ENCODE data around the gene ME3. TPM values are rescaled to one million over a fixed set of nuclear protein-coding genes. Genes with fewer than 3 reads are reported as not detected.
A peak's percentile ranks its signal among the peaks of the same experiment; 100 is the strongest.

ME3 gene
- total RNA-seq, 1 donor from 2014 or later, result 16.7 TPM

GRCh38 chr11:86489442-86489841, 183.0 kb downstream of the ME3 start:
- no peak overlapping the region for H3K9ac ChIP-seq (ENCODE audit: low read depth in 1 of 3, low read length in 3 of 3)
- no peak overlapping the region for H3K27ac ChIP-seq (ENCODE audit: low read depth, low read length)
- H3K4me3 ChIP-seq (ENCODE audit: low read length in 3 of 3), result no peak overlapping the region
- H3K36me3 ChIP-seq (ENCODE audit: control insufficient read depth in 3 of 3, insufficient read depth in 3 of 3, low read length in 3 of 3), result peaks cover 0 to 6% (median 0%) of the 10 kb centered on the region in 3 donors
- H3K27me3 ChIP-seq (ENCODE audit: control insufficient read depth in 3 of 3, insufficient read depth in 3 of 3, low read length in 3 of 3), result no peaks in the 10 kb centered on the region
- peaks cover 0 to 6% (median 2%) of the 10 kb centered on the region in 3 donors for H3K4me1 ChIP-seq (ENCODE audit: control insufficient read depth in 3 of 3, insufficient read depth in 3 of 3, low read length in 3 of 3)
- no peaks in the 10 kb centered on the region for H3K9me3 ChIP-seq (ENCODE audit: control insufficient read depth in 3 of 3, low read length in 3 of 3)

DNA sequence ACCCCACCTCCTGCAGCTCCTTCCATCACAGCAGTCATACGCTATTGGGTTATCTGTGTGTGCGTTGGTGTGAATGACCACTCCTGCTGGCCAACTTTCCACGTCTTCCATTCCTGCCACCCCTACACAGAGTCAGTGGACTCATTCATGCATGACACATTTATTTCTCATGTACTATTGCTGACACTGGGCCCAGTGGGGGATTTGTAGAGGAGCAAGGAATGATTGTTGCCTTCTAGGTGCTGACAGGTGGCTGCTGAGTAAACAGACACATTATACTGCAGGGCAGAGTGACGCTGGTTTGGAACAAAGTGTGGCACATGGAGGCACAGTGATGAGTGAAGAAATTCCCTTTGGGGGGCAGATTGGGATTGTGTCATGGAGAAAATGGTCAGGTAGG, 183.9 kb downstream of the ME3 start:
- no peak overlapping the region for H3K4me3 ChIP-seq (ENCODE audit: low read length in 3 of 3)
- peaks cover 0 to 6% (median 0%) of the 10 kb centered on the region in 3 donors for H3K36me3 ChIP-seq (ENCODE audit: control insufficient read depth in 3 of 3, insufficient read depth in 3 of 3, low read length in 3 of 3)
- H3K27ac ChIP-seq (ENCODE audit: low read depth, low read length), result no peak overlapping the region
- H3K4me1 ChIP-seq (ENCODE audit: control insufficient read depth in 3 of 3, insufficient read depth in 3 of 3, low read length in 3 of 3), result peaks cover 7 to 10% (median 8%) of the 10 kb centered on the region in 3 donors
- no peaks in the 10 kb centered on the region for H3K9me3 ChIP-seq (ENCODE audit: control insufficient read depth in 3 of 3, low read length in 3 of 3)
- no peak overlapping the region for H3K9ac ChIP-seq (ENCODE audit: low read depth in 1 of 3, low read length in 3 of 3)
- H3K27me3 ChIP-seq (ENCODE audit: control insufficient read depth in 3 of 3, insufficient read depth in 3 of 3, low read length in 3 of 3), result no peaks in the 10 kb centered on the region

GRCh38 chr11:86487671-86488070, 184.7 kb downstream of the ME3 start:
- Histone ChIP-seq H3K4me3 (ENCODE audit: low read length in 3 of 3) (no peak overlapping the region), H3K9ac (ENCODE audit: low read depth in 1 of 3, low read length in 3 of 3) (no peak overlapping the region), H3K27ac (ENCODE audit: low read depth, low read length) (no peak overlapping the region), H3K27me3 (ENCODE audit: control insufficient read depth in 3 of 3, insufficient read depth in 3 of 3, low read length in 3 of 3) (no peaks in the 10 kb centered on the region), H3K36me3 (ENCODE audit: control insufficient read depth in 3 of 3, insufficient read depth in 3 of 3, low read length in 3 of 3) (peaks cover 0 to 6% (median 0%) of the 10 kb centered on the region in 3 donors), H3K9me3 (ENCODE audit: control insufficient read depth in 3 of 3, low read length in 3 of 3) (no peaks in the 10 kb centered on the region), H3K4me1 (ENCODE audit: control insufficient read depth in 3 of 3, insufficient read depth in 3 of 3, low read length in 3 of 3) (peaks cover 7 to 9% (median 8%) of the 10 kb centered on the region in 3 donors)

GRCh38 chr11:86486261-86487030, 186.0 kb downstream of the ME3 start:
- no peak overlapping the region for H3K27ac ChIP-seq (ENCODE audit: low read depth, low read length)
- no peaks in the 10 kb centered on the region for H3K9me3 ChIP-seq (ENCODE audit: control insufficient read depth in 3 of 3, low read length in 3 of 3)
- H3K27me3 ChIP-seq (ENCODE audit: control insufficient read depth in 3 of 3, insufficient read depth in 3 of 3, low read length in 3 of 3), result no peaks in the 10 kb centered on the region
- H3K4me3 ChIP-seq (ENCODE audit: low read length in 3 of 3), result no peak overlapping the region
- peaks cover 7 to 8% (median 8%) of the 10 kb centered on the region in 3 donors for H3K4me1 ChIP-seq (ENCODE audit: control insufficient read depth in 3 of 3, insufficient read depth in 3 of 3, low read length in 3 of 3)
- H3K9ac ChIP-seq (ENCODE audit: low read depth in 1 of 3, low read length in 3 of 3), result no peak overlapping the region
- peaks cover 0 to 6% (median 0%) of the 10 kb centered on the region in 3 donors for H3K36me3 ChIP-seq (ENCODE audit: control insufficient read depth in 3 of 3, insufficient read depth in 3 of 3, low read length in 3 of 3)

GRCh38 chr11:86484795-86485166, 187.6 kb downstream of the ME3 start:
- H3K4me1 ChIP-seq (ENCODE audit: control insufficient read depth in 3 of 3, insufficient read depth in 3 of 3, low read length in 3 of 3), result peaks cover 7 to 8% (median 8%) of the 10 kb centered on the region in 3 donors
- H3K9ac ChIP-seq (ENCODE audit: low read depth in 1 of 3, low read length in 3 of 3), result no peak overlapping the region
- H3K27ac ChIP-seq (ENCODE audit: low read depth, low read length), result peak overlapping the region; percentile 50
- peaks cover 0 to 6% (median 0%) of the 10 kb centered on the region in 3 donors for H3K36me3 ChIP-seq (ENCODE audit: control insufficient read depth in 3 of 3, insufficient read depth in 3 of 3, low read length in 3 of 3)
- H3K27me3 ChIP-seq (ENCODE audit: control insufficient read depth in 3 of 3, insufficient read depth in 3 of 3, low read length in 3 of 3), result no peaks in the 10 kb centered on the region
- no peak overlapping the region for H3K4me3 ChIP-seq (ENCODE audit: low read length in 3 of 3)
- no peaks in the 10 kb centered on the region for H3K9me3 ChIP-seq (ENCODE audit: control insufficient read depth in 3 of 3, low read length in 3 of 3)

- H3K9me3 ChIP-seq (ENCODE audit: control insufficient read depth in 3 of 3, low read length in 3 of 3), result no peaks in the 10 kb centered on the region
- H3K36me3 ChIP-seq (ENCODE audit: control insufficient read depth in 3 of 3, insufficient read depth in 3 of 3, low read length in 3 of 3), result peaks cover 0 to 6% (median 0%) of the 10 kb centered on the region in 3 donors
- peak overlapping the region; percentile 50 for H3K27ac ChIP-seq (ENCODE audit: low read depth, low read length)
- H3K4me1 ChIP-seq (ENCODE audit: control insufficient read depth in 3 of 3, insufficient read depth in 3 of 3, low read length in 3 of 3), result peaks cover 7 to 8% (median 8%) of the 10 kb centered on the region in 3 donors
- H3K27me3 ChIP-seq (ENCODE audit: control insufficient read depth in 3 of 3, insufficient read depth in 3 of 3, low read length in 3 of 3), result no peaks in the 10 kb centered on the region
- H3K4me3 ChIP-seq (ENCODE audit: low read length in 3 of 3), result no peak overlapping the region
- H3K9ac ChIP-seq (ENCODE audit: low read depth in 1 of 3, low read length in 3 of 3), result no peak overlapping the region
Observed at GRCh38 chr11:86483940-86484794, 188.2 kb downstream of the ME3 start.

DNA sequence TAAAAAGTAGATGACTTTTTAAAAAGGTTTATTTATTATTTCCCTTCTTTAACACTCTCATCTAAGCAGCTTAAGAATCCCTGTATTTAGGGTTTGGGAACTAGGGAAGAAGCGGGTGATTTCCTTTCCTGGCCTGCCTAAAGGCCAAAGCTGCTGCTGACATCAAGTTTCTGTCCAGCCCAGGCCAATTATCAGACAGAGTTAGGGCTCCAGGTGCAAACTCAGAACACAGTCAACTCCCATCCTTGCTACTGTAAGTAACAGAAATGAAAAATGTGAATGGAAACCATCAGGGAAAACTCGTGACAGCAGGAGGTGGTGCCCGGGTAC, 188.8 kb downstream of the ME3 start:
- no peak overlapping the region for H3K4me3 ChIP-seq (ENCODE audit: low read length in 3 of 3)
- peaks cover 7 to 8% (median 8%) of the 10 kb centered on the region in 3 donors for H3K4me1 ChIP-seq (ENCODE audit: control insufficient read depth in 3 of 3, insufficient read depth in 3 of 3, low read length in 3 of 3)
- no peak overlapping the region for H3K9ac ChIP-seq (ENCODE audit: low read depth in 1 of 3, low read length in 3 of 3)
- no peaks in the 10 kb centered on the region for H3K9me3 ChIP-seq (ENCODE audit: control insufficient read depth in 3 of 3, low read length in 3 of 3)
- H3K36me3 ChIP-seq (ENCODE audit: control insufficient read depth in 3 of 3, insufficient read depth in 3 of 3, low read length in 3 of 3), result peaks cover 0 to 4% (median 0%) of the 10 kb centered on the region in 3 donors
- H3K27ac ChIP-seq (ENCODE audit: low read depth, low read length), result peak overlapping the region; percentile 50
- no peaks in the 10 kb centered on the region for H3K27me3 ChIP-seq (ENCODE audit: control insufficient read depth in 3 of 3, insufficient read depth in 3 of 3, low read length in 3 of 3)

- Histone ChIP-seq H3K36me3 (ENCODE audit: control insufficient read depth in 3 of 3, insufficient read depth in 3 of 3, low read length in 3 of 3) (peaks cover 0 to 4% (median 0%) of the 10 kb centered on the region in 3 donors), H3K27me3 (ENCODE audit: control insufficient read depth in 3 of 3, insufficient read depth in 3 of 3, low read length in 3 of 3) (no peaks in the 10 kb centered on the region), H3K4me1 (ENCODE audit: control insufficient read depth in 3 of 3, insufficient read depth in 3 of 3, low read length in 3 of 3) (peaks cover 10 to 14% (median 14%) of the 10 kb centered on the region in 3 donors), H3K9me3 (ENCODE audit: control insufficient read depth in 3 of 3, low read length in 3 of 3) (no peaks in the 10 kb centered on the region), H3K9ac (ENCODE audit: low read depth in 1 of 3, low read length in 3 of 3) (no peak overlapping the region), H3K4me3 (ENCODE audit: low read length in 3 of 3) (no peak overlapping the region), H3K27ac (ENCODE audit: low read depth, low read length) (no peak overlapping the region)
Observed at GRCh38 chr11:86482692-86483091, 189.7 kb downstream of the ME3 start.

DNA sequence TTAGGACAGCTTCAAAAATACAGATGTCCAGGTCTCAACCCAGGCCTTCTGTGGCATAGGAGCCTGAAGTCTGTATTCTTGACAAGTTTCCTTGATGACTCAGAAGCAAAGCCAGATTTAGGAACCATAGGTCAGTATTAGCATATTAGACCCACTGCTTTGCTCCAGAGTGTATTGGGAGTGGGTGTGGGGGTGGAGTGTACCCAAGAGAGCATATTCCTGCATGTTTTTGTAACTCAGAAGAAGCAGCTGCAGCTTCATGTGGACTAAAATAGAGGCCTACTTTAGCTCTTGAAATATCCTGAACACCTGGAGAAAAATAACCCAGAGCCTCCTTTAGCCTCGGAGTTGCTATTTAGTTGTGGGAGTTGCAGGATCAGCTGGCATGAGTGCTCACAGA, 191.0 kb downstream of the ME3 start:
- Histone ChIP-seq H3K9me3 (ENCODE audit: control insufficient read depth in 3 of 3, low read length in 3 of 3) (no peaks in the 10 kb centered on the region), H3K27me3 (ENCODE audit: control insufficient read depth in 3 of 3, insufficient read depth in 3 of 3, low read length in 3 of 3) (no peaks in the 10 kb centered on the region), H3K9ac (ENCODE audit: low read depth in 1 of 3, low read length in 3 of 3) (no peak overlapping the region), H3K36me3 (ENCODE audit: control insufficient read depth in 3 of 3, insufficient read depth in 3 of 3, low read length in 3 of 3) (no peaks in the 10 kb centered on the region), H3K27ac (ENCODE audit: low read depth, low read length) (no peak overlapping the region), H3K4me3 (ENCODE audit: low read length in 3 of 3) (no peak overlapping the region), H3K4me1 (ENCODE audit: control insufficient read depth in 3 of 3, insufficient read depth in 3 of 3, low read length in 3 of 3) (peaks cover 17 to 23% (median 17%) of the 10 kb centered on the region in 3 donors)

DNA sequence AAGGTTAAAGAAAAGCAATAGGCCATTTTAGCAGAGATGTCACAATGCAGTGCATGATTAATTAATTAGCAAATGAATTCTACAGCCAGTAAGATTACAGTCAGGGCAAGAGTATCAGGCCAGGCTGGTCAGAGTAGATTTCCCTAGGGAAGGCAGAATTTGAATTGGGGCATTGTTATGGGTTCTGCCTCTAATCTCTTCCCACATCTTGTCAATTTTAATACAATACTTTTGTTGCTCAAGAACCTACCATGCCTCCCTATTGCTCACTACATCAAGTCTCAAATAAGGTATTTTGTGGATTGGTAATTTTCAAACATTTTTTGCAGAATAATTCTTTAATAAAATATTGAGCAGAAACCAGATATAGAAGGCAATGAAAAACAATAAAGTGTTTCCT, 194.1 kb downstream of the ME3 start:
- no peaks in the 10 kb centered on the region for H3K9me3 ChIP-seq (ENCODE audit: control insufficient read depth in 3 of 3, low read length in 3 of 3)
- H3K4me3 ChIP-seq (ENCODE audit: low read length in 3 of 3), result no peak overlapping the region
- H3K27me3 ChIP-seq (ENCODE audit: control insufficient read depth in 3 of 3, insufficient read depth in 3 of 3, low read length in 3 of 3), result no peaks in the 10 kb centered on the region
- no peak overlapping the region for H3K9ac ChIP-seq (ENCODE audit: low read depth in 1 of 3, low read length in 3 of 3)
- peak overlapping the region; percentile 32 for H3K27ac ChIP-seq (ENCODE audit: low read depth, low read length)
- H3K4me1 ChIP-seq (ENCODE audit: control insufficient read depth in 3 of 3, insufficient read depth in 3 of 3, low read length in 3 of 3), result peaks cover 18 to 30% (median 19%) of the 10 kb centered on the region in 3 donors
- H3K36me3 ChIP-seq (ENCODE audit: control insufficient read depth in 3 of 3, insufficient read depth in 3 of 3, low read length in 3 of 3), result no peaks in the 10 kb centered on the region
